Activated effector memory CD4-positive, alpha-beta T cell treated with anti-CD3 and anti-CD28 coated beads, Interleukin-2, amount 50 U/mL, for 16 hours (primary cell): ENCODE data around the gene RELN.

Experiments used
- DNase-seq: peaks from one replicate; pipeline ENCODE4 v3.0.0-alpha.2; 2020

RELN gene

DNA sequence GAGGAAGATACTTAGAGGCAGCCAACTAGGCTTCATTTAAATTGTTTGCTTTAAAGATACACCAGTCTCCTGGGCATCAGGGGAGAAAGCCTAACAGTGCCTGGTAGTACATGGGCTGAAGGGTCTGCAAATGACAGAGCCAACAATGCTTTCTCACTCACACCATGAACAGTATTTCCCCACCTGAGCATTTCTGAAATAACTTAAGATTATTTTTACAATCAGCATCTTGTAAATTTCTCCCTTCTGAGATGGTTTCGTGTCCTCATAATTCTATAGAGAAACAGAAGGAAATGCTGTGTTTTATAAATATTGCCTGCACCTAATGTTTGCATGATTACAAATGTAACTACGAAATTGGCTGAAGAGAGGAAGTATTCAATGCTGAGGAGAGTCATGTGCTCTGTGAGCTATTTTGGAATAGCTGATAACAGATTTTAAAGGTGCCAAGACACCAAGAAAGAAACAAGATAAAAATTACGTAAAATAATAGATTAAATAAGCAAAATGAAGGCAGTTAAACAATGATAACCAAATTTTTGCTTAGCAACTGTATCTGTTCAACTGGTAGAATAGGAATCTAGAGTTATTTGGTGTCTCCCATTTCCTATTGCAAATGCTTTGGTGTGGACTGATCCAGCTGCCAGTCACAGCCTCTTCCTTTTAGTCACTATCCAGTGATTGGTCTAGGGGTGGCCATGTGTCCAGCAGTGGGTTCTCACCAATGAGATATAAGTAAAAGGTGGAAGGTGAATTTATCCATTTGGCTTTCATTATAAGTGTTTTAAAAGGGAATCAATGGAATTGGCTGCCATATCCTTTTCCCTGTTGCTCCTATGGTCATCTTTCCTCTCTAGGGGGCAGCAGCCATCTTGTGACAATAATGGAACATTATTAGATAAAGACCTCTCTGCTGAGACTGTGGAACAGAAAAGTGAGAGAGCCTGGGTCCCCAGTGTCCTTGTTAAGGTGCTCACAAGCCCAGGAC, 375.5 kb downstream of the RELN start:
- no peak for DNase-seq

DNA sequence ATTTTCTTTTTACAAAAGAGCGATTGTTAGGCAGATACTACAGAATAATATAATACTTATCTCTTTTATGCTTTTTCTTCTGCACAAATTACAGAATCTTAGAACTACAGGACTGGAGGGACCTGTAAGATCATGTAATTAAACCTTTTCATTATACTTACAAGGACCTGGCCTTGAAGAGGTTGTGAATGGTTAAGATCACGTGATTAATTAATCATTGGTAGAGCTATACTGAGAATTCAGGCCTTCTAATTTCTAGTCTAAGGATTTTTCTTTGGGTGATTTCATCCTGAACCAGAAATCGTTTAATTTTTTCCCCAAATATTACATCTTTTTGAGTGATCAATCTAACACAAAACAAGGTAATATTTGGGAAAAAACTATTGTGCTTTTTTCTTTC, 379.7 kb downstream of the RELN start:
- no peak for DNase-seq

DNA sequence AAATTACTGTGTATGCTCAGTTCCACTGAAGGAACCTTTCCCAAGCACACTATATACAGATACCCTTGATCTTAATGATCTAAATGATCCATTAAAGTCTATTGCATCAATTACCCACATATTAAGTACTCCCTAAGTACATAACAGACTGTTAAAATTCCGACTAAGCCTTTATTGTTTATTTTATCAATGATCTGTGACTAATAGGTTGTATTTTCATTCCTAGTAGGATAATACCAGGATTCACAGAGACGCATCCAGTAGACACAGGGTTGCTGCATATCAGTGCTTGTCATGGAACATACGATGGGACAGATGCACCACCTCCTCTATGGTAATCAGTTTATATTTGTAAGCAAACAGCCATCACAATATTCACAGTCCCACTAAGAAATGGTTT, 383.8 kb downstream of the RELN start:
- DNase-seq = no peak

DNA sequence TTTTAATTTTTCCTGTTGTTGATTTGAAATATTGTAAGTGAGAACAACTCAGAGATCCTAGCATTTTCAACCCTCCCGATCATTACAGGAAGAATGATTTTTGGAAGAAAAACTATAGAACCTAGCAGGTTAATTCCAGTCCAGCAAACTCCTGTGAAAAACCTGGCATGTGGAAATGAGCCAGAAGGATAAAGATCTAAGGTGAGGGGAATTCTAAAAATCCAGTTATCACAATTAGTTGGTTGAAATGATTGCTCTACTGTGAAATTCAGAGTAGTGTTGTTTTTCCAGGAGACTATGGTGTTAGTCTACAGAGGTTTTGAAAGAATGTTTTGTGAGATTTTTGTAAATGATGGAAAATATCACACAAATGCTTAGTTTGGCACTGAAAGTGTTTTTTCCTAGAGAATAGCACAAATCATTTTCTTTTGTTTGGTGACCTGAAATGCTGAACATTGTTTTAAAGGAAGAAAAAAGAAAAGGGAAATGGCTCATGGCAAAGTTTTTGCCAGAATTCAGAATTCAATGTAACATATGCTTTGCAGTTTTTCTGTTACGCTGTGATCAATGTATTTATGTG, 391.0 kb downstream of the RELN start:
- DNase-seq = no peak

DNA sequence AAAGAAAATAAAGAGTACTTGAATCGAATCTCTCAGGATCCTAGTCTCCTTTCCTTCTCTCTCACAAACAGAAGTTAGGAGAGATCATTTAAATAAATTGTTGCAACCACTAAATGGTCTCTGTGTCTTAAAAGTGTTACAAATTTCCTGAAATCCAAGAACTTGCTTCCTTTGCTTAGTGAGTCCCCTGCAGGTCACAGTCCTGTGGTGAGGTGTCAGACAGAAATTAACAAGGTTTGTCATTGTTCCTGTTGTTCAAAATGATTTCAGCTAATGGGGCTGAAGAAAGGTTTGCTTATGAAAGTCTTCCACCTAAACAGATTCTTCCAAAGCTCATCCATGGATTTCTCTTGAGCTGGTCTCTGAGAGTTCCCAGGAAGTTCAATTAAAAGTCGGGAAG, 391.9 kb downstream of the RELN start:
- no peak for DNase-seq

DNA sequence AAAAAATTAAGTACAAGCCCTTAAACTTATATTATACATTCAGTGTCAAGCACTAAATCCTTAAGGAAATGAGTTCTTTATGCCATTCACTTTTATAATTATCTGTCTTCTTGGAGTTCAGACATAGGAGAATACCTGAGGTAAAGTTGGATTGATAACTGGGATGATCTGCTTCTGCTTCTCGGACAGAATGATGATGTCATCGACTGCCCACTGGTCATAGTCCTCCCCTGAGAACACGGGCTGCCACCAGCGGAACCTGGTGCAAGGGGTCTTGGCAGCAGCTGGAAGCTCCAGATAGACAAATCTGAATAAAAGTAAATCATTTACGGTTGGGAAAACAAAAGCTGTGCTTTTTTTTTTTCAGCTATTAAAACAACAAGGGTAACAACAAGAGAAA, 395.3 kb downstream of the RELN start:
- no peak for DNase-seq

DNA sequence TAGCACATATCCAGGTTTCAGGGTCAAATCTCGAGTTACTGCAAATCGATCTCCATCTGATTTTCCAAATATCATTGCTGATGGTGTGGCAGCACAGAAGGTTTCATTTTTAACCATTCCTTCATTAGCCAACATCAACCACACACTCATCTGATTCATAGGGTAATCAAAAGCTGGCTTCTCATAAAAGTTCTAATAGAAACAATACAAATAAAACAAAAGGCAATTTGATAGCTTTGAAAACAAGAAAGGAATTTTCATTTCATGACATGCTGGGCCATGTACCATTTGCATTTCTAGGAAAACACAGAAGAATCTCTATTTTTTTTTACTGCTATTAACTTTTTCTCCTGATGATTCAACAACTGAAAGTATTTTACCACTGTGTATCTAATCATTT, 395.8 kb downstream of the RELN start:
- no peak for DNase-seq

DNA sequence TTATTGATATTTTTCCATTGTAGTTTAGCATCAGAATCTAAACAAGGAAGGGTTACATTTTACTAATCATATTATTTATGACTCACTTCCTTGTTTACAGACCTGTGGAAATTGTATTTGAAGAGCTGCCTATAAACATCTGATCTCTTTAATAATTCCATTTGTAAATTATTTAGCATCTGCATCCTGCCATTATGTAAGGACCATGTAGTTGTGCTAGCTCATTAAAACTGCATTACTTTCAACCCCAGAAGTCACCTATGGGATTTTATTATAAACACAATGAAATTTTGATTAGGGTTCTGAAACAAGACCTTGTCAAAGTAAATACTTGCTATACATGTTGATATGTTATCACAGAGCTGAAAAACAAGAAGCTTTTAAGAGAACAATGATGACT, 396.6 kb downstream of the RELN start:
- DNase-seq = no peak

DNA sequence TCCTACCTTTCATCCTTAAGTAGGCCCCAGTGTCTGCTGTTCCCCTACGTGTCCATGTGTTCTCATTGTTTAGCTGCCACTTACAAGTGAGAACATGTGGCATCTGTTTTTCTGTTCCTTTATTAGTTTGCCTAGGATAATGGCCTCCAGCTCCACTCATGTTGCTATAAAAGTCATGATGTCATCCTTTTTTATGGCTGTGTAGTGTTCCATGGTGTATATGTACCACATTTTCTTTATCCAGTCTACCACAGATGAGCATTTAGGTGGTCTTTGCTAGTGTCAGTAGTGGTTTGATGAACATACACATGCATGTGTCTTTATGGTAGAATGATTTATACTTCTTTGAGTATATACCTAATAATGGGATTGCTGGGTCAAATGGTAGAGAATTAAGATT, 397.3 kb downstream of the RELN start:
- DNase-seq = no peak

DNA sequence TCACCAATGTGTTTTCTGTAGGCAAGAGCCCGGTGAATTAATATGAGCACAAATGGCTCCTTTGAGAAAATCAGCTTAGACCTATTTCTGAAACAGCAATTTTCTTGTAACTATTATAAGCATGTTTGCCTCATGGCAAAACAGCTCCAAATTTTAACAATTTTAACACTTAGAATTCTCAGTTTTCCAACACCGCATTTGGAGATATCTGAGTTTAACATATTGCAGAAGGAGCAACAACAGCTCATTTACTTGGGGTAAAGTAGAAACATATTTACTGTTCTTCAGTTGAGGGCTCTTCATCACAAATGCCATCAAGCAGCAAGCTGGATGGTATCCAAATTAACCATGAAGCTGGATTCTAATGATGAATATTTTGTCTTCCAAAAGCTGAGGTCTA, 409.4 kb downstream of the RELN start:
- no peak for DNase-seq

DNA sequence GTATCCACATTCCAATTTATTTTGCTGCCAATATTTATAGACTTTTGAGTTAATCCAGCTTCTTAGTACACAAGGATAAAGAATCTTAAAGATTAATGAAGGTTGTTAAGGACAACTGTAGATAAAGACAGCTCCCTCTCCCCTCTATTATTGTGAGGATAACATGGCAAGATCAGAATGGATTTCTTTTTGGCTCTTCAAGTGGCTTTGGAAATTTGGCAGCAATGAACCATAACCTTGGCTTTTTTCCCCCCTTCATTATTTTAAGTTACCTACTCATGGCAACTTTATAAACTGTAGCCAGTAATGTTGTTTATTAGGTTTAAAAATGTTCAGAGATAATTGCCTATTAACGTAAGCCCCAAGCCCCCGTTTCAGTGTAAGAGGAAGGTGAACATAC, 412.4 kb downstream of the RELN start:
- no peak for DNase-seq

DNA sequence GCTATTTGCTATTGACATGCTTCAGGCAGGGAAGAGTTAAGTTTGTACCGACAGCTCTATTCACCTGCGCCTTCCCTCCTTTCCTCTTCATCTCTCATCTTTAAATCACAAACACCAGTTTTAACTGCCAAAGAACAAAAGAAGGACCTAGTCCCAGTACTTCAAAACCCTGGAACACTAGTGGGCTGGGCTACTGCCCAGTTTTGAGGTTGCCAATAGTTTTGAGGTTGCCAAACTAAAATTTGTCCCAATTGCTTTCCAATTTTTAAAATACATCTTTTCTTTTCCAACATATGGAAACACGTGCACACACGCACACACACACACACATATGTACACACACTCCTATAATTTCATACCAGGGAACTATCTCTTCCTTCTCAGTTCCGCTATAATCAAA, 412.8 kb downstream of the RELN start:
- DNase-seq = no peak

DNA sequence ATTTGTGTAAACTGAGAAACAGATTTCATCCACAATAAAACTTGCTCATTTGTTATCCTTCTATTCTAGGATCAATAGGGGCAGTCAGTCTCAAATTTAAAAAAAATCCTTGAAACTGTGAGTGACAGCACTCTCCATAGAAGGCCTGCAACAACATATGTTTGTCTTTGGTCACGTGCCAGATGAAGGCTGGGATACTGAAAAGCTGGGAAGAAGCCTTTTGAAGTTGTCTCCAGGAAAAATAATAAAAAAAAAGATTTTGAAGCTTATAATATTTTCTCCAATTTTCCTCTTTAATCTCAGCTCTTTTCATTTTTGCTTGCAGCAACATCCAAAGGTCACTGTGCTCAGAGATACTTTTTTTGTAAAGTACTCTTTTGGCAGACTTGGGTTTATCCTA, 414.9 kb downstream of the RELN start:
- DNase-seq = no peak

DNA sequence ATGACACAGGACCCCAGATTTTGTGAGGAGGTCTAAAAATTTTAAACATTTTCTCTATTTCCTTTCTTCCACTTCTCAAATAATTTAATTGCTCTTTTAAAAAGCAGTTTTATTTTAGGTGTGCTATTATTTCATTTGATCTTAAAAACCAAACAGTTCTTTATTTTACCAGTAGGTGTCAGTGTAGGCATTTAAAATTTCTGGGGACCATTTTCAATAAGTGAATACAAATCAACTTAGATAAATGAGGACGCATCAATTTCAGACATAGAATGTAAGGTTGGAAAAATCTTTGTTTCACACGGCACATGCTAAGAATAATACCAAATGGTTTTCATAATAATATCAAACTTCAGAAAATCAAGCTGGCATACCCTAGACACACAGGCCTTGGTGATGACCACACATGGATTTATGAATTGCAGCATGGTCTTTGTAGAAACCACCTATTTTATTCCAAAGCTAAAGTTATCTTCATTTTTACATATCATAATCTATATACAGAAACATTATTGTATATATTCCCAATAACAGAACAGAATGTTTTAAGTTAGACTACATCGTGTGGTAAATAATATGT, 415.9 kb downstream of the RELN start:
- no peak for DNase-seq

DNA sequence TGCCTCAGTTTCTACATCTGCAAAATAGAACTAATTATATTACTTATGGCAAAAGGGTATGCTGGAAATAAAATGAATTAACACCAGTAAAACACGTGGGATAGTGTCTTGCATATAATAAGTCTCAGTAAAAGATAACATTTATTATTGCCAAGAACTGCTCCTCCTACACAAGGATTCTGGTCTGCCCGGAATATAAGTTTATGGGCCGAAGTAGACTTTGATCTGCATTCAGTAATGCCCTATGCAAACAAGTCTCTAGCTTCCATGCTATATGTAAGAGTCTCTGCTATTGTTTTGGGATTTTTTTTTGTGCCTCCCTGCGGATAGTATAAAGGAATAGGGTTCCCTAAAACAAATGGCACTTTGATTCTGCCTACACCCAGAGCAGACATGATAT, 417.9 kb downstream of the RELN start:
- no peak for DNase-seq

DNA sequence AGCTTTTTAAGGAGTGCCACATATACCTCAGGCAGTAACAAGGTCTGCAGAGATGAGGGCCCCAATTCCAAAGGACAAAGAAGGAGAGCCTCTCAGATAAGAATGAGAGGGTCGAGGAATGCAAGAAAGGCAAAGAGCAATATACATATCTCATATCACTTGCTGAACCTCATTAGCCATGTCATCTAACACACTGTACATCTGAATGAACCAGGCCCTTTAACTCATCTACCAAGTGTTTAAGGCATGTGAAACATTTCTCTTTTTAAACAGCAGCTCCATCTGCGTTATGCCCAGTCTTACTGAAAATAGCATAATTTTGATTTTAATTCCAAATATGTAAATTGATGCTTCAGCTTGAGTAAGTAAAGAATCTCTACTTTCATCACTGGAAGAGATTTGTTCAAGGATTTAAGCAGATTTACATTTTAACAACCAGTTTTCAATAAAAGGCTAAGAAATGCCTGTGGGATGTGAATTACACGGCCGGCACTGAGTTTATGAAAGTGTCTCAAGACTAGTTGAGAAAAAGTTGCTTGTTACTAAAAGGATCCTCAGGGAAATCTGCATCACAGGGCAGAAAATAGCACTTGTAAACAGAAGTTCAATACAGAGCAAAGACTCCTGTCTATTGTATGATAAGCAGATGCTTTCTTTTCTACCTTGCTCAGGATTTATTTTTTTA, 419.7 kb downstream of the RELN start:
- DNase-seq = no peak

DNA sequence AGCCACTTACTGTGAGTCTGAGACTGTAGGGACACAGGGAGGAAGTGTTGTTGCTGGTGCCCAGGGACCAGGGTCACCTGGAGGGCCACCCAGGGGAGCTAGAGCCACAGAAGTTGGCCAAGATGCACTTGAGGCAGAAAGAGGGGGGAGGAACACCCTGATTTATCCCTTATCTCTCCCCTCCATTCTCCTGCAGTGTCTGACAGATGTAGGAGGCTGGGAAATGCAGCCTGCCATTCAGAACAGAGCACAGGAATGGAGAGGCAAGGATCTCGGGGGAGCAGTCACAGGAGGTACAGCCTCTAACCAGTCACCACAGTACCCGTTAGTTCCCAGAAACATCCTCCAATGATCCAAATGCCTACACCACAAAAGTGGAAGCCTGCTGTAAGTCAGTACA, 425.0 kb downstream of the RELN start:
- no peak for DNase-seq

DNA sequence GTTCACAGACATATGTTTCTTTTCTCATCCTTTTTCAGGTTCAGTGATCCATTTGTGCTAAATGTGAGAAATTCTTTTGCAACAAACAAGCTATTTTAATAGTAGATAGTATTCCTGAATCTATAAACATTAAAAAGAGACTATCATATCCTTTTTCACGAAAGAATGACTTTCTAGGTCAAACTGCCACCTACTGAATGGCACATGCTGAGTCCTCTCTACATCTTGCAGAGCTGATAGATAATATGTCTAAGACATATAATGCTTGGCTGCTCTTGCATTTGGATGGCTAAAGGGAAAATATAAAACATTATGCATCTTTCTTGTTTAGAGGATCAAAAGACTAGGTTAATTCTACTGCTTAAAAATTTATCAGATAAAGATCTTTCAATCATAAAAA, 429.3 kb downstream of the RELN start:
- no peak for DNase-seq

DNA sequence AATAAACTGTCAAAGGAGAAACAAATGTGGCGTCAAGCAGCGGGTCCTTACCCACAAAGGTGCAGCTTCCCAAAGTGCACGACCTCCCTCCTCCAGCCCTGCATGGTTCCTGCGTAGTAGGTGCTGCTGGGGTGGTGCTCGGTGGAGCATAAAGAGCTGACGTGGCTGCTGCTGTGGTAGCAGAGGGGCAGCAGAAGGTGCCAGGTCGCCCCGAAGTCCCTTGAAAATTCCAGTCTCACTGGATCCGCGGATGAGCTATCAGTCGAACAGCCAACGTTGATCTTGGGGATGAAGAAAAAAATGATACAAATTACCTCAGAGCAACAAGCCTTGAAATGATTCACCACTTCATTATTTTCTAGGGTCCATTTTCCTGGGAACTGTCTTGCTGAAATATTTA, 438.4 kb downstream of the RELN start:
- DNase-seq = no peak

DNA sequence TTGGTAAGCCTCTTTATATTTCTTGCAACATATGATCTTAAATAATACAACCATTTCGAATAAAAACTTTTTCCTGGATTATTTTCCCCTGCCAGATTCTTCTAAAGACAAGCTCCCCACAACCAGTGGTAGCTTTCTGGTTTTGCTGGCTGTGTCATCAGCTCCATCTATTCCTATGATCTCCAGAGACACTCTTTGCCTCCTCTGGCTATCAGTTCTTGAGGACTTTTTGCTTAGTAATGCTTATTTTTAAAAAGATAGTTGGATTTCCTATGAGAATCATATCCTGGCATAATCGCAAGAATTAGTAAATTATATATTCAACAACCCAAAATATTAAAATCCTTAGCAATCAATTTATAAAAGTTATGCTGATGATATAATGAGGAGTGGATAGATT, 439.7 kb downstream of the RELN start:
- no peak for DNase-seq

DNA sequence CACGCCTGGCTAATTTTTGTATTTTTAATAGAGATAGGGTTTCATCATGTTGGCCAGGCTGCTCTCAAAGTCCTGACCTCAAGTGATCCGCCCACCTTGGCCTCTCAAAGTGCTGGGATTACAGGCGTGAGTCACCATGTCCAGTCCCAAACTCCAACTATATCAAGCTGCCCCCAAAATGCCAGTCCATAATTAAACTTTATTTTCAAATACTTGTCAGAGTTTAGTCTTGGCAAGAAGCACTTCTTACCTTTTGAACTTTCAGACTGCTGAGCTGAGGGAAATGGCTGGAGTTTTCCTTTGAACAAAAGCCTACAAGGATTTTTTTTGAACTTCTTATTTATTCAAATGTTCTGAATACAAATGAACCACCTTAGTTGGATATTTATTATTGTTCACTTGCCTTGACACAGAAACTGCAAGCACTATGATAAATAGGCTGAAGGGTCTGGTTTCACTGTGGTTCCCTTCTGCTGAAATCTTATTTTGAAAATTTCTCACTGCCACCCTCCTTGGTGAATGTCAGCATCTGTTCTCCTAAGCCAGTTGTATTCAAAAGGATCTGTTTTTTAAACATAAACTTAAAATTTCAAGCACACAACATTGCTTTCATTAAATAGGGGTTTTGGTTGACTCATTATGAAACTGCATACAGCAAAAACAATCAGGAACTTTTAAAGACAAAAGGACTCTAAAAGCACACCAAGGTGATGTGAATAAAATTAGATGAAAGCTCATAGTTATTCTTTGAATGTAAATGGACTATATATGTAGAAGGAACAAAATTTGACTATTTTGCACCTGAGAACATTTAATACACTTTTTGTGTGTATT, 441.8 kb downstream of the RELN start:
- no peak for DNase-seq

DNA sequence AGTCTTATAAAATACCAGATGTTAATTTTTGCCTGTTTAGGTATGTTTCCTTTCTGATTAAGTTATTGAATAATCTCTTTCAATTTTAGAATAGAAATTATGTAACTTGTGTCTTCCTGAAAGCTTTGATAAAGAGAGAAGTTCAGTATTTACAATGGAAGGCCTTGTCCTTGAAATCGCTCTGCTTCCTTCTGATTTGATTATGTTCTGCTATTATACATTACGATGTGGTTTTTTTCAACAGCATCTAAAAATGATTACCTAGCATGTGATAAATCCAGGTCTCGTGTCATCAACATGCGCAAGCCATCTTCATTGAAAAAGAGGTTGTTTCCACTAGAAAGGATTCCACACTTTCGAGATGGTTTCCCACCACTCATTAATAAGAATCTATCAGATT, 447.0 kb downstream of the RELN start:
- no peak for DNase-seq

DNA sequence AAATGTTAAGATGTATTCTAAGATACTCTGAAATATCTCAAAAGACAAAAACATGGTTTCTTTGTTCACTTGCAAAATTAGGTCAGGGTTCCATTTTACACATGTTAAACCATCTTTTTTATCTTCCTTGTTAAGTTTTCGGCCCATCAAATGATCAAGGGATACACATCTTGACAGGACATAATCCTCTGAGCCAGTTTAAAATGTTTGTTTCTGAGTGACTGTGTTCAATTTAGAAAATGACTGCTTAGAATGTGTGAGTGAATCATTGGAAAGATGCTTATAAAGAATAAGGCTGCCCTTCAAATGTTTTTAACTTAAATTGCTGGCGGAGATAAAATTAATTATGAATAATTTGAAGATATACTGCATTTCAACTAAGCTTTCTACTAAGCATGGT, 447.5 kb downstream of the RELN start:
- DNase-seq = no peak
